Mucosa of descending colon (tissue), 3 donors: ENCODE data around the gene GAS2L2. TPM values are rescaled to one million over a fixed set of nuclear protein-coding genes. Genes with fewer than 3 reads are reported as not detected.

Experiments
- ATAC-seq: fragments of 200-7000 bp; cut with Tn5 transposase; one replicate; pipeline ENCODE4 v1.9.1; 2020; ENCODE audit warnings: mild to moderate bottlenecking, moderate library complexity
- DNase-seq, 3 donors: peaks; one replicate each; pipeline ENCODE4 v3.0.0-alpha.2; 2020
- H3K36me3 ChIP-seq: fragments of 200-600 bp; one replicate; pipeline ENCODE4 v1.8.0; 2021; ENCODE audit warnings: low read depth, mild to moderate bottlenecking
- H3K4me1 ChIP-seq: fragments of 200-600 bp; one replicate; pipeline ENCODE4 v1.8.0; 2021; ENCODE audit warnings: low read depth, mild to moderate bottlenecking
- H3K4me3 ChIP-seq: fragments of 200-600 bp; one replicate; pipeline ENCODE4 v1.8.0; 2021; ENCODE audit warnings: mild to moderate bottlenecking
- H3K9me3 ChIP-seq: fragments of 200-600 bp; one replicate; pipeline ENCODE4 v1.8.0; 2021; ENCODE audit warnings: mild to moderate bottlenecking
- intact Hi-C, 2 donors: fragments of 100-400 bp; cut with DNase I in 1 of 2; cut with micrococcal nuclease in 1 of 2; formaldehyde crosslinking; loops; one replicate each; pipeline versions ENCODE4 v1.11.0 to v1.11.1; 2022; cut with DNase I, micrococcal nuclease
- total RNA-seq, 3 donors: library from RNA; stranded (reverse); fragmentation: NEBNext Ultra II Directional in 2 of 3; extraction: Animal tissue kit (Norgen Biotek cat#: 25700) in 2 of 3; gene quantifications; one replicate each; pipeline versions ENCODE4 v1.2.1 to v1.2.4, GENCODE V29; 2021 to 2023
- TF ChIP-seq, protein P1 (sequence below): fragments of 200-600 bp; IDR thresholded peaks from one replicate; pipeline ENCODE4 v1.8.0; 2022; ENCODE audit warnings: antibody characterized with exemption, mild to moderate bottlenecking
- donor health status: DM: no; HTN: no; CAD: no; lungs with moderate emphysema.
- donor health status: DM: no; HTN: no; CAD: no.
- donor health status: DM: no; HTN: yes; CAD: no.

The GAS2L2 gene
- total RNA-seq, 3 donors from 2014 or later: not detected

DNA sequence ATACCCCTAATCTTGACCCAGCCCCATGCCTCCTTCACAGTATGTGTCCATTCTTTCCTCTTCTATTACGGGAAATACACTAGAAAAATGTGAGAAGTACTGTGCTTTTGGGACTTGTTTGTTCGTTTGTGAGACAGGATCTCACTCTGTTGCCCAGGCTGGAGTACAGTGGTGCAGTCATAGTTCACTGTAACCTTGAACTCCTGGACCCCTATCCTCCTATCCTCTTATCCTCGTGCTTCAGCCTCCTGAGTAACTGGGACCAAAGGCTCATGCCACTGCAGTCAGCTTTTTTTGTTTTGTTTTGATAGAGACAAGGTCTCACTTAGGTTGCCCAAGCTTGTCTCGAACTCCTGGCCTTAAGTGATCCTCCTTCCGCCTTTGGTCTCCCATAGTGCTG is 51.5 kb downstream of the GAS2L2 start:
- H3K9me3 ChIP-seq: no peaks in the 10 kb centered on the region
- DNase-seq (no peak), ATAC-seq (no peak)
- TF ChIP-seq, protein P1, sequence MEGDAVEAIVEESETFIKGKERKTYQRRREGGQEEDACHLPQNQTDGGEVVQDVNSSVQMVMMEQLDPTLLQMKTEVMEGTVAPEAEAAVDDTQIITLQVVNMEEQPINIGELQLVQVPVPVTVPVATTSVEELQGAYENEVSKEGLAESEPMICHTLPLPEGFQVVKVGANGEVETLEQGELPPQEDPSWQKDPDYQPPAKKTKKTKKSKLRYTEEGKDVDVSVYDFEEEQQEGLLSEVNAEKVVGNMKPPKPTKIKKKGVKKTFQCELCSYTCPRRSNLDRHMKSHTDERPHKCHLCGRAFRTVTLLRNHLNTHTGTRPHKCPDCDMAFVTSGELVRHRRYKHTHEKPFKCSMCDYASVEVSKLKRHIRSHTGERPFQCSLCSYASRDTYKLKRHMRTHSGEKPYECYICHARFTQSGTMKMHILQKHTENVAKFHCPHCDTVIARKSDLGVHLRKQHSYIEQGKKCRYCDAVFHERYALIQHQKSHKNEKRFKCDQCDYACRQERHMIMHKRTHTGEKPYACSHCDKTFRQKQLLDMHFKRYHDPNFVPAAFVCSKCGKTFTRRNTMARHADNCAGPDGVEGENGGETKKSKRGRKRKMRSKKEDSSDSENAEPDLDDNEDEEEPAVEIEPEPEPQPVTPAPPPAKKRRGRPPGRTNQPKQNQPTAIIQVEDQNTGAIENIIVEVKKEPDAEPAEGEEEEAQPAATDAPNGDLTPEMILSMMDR: no peak
- H3K4me1 ChIP-seq: no peaks in the 10 kb centered on the region
- H3K36me3 ChIP-seq: no peaks in the 10 kb centered on the region
- no peak overlapping the region for H3K4me3 ChIP-seq
- intact Hi-C loops: no loop called here

DNA sequence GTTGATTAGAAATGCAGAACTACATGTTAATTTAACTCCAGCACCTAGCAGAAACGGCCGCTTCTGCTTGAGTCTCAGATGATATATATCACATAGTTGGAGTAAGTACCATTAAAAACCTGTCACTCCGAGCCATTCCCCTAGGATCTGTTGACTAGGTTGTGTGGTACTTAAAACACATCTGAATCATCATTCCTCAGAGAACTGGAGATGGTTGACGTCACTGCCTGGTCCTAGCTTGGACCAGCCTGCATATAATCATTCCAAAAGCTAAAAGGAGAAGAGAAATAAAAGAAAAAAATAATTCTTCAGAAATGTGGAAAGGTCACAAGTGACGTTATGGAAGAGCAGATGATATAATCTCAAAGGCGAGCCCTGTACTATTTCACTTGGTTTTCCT is 52.9 kb downstream of the GAS2L2 start:
- no peaks in the 10 kb centered on the region for H3K9me3 ChIP-seq
- ATAC-seq (no peak), DNase-seq (no peak)
- intact Hi-C loops: no loop called here
- H3K36me3 ChIP-seq: peaks cover 6% of the 10 kb centered on the region
- H3K4me3 ChIP-seq: no peak overlapping the region
- no peaks in the 10 kb centered on the region for H3K4me1 ChIP-seq
- TF ChIP-seq, protein P1: no peak

DNA sequence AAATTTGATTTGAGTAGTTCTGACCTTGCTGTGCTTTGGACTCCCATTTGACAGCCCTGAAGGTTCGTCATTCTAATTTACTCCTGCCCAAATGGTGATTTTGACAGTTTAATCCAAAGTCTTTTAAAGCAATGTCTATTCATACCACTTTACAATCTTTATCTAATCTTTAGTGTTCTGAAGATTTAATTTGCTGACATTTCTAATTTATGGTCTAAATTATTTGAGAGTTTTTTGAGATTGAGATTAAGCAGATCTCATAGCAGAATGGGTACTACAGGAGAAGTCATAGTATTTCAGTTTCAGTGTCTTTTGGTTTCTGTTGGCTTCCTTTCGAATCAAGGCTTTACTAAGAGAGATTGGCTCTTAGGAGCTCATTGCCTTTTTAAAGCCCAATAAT is 54.2 kb downstream of the GAS2L2 start:
- ATAC-seq (no peak), DNase-seq (no peak)
- Histone ChIP-seq H3K9me3 (no peaks in the 10 kb centered on the region), H3K36me3 (peaks cover 6% of the 10 kb centered on the region), H3K4me3 (no peak overlapping the region), H3K4me1 (no peaks in the 10 kb centered on the region)
- intact Hi-C loops: no loop called here
- TF ChIP-seq, protein P1: no peak

DNA sequence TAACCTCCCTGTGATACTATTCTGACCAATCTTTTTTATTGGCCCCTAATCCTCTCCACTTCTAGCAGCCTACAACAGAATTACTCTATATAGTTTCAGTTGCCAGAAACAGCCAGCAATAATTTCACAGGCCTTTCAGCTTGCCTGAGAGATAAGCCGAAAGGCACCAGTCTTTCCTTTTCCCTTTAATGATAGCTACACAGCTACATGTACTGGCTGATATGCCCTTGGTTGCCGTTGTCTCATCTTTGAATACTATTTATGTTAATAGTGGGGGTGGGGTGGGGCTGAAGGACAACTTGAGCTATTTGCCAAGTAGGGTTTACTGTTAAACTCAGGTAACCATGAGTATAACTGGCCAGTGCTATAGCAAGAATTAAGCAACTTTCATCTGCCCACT is 57.4 kb downstream of the GAS2L2 start:
- DNase-seq (no peak), ATAC-seq (no peak)
- Histone ChIP-seq H3K4me1 (no peaks in the 10 kb centered on the region), H3K9me3 (no peaks in the 10 kb centered on the region), H3K4me3 (no peak overlapping the region), H3K36me3 (peaks cover 6% of the 10 kb centered on the region)
- TF ChIP-seq, protein P1: no peak
- intact Hi-C loops: no loop called here

DNA sequence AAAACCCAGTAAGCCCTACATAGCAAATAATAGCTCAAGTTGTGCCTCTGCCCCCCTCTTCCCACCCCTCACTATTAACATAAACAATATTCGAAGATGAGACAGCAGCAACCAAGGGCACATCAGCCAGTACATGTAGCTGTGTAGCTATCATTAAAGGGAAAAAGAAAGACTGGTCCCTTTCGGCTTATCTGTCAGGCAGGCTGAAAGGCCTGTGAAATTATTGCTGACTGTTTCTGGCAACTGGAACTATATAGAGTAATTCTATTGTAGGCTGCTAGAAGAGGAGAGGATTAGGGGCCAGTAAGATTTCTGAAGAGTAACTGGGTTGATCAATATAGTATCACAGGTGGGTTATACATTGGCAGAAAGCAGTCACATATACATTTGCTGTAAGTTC is 58.1 kb downstream of the GAS2L2 start:
- Histone ChIP-seq H3K9me3 (no peaks in the 10 kb centered on the region), H3K4me3 (no peak overlapping the region), H3K4me1 (no peaks in the 10 kb centered on the region), H3K36me3 (peaks cover 6% of the 10 kb centered on the region)
- ATAC-seq: no peak
- no peak for DNase-seq
- intact Hi-C loops: no loop called here
- TF ChIP-seq, protein P1: no peak

Other genes starting within 250 kb of the GAS2L2 start
- gene SLFN12L, start 215.6 kb downstream of the GAS2L2 start, total RNA-seq: 1 to 10 TPM; 1.5 to 2.9 (median 2.9) TPM
- not detected for gene SLFN14, start 192.4 kb downstream of the GAS2L2 start, total RNA-seq
- gene PEX12, start 174.7 kb downstream of the GAS2L2 start, total RNA-seq: 1 to 10 TPM; 2.8 to 4.9 (median 3.8) TPM
- 100 to 1,000 TPM; 127 to 177 (median 153) TPM for gene AP2B1, start 165.9 kb downstream of the GAS2L2 start, total RNA-seq
- gene RASL10B, start 21.6 kb downstream of the GAS2L2 start, total RNA-seq: 1 to 10 TPM in 1 of 3 donors, under 1 TPM in 1, not detected in 1; 0.65 to 4.6 TPM
- gene C17orf50, start 7.6 kb upstream of the GAS2L2 start, total RNA-seq: not detected
- gene MMP28, start 42.4 kb upstream of the GAS2L2 start, total RNA-seq: 10 to 100 TPM; 31.0 to 82.4 (median 43.7) TPM
- gene TAF15, start 56.2 kb upstream of the GAS2L2 start, total RNA-seq: 100 to 1,000 TPM; 131 to 165 (median 159) TPM
- gene HEATR9, start 115.7 kb upstream of the GAS2L2 start, total RNA-seq: not detected
- gene CCL5, start 127.1 kb upstream of the GAS2L2 start, total RNA-seq: 10 to 100 TPM in 2 of 3 donors, 1 to 10 TPM in 1; 8.4 to 20.6 (median 13.7) TPM
- gene RDM1, start 177.5 kb upstream of the GAS2L2 start, total RNA-seq: 1 to 10 TPM in 2 of 3 donors, not detected in 1; 1.3 to 3.1 TPM
- not detected for gene LYZL6, start 190.5 kb upstream of the GAS2L2 start, total RNA-seq
- under 1 TPM in 2 of 3 donors, not detected in 1; 0.20 to 0.44 TPM for gene CCL16, start 228.3 kb upstream of the GAS2L2 start, total RNA-seq
- gene CCL14, start 233.5 kb upstream of the GAS2L2 start, total RNA-seq: 1 to 10 TPM; 4.0 to 7.2 (median 6.2) TPM
- 10 to 100 TPM; 19.8 to 79.4 (median 59.7) TPM for gene CCL15, start 248.3 kb upstream of the GAS2L2 start, total RNA-seq